Stimulated activated CD8-positive, alpha-beta memory T cell treated with anti-CD3 and anti-CD28 coated beads, Interleukin-4, amount 100 ng/mL, for 4 hours (primary cell): ENCODE results near the gene ITGA3.
"Not testable (repeated sequence)": the region's sequence is repeated elsewhere in the genome, so short reads cannot be mapped to it uniquely, and the experiment has no call there.

Experiments used
- DNase-seq, 2 donors: peaks; one replicate each; pipeline ENCODE4 v3.0.0-alpha.2; 2020; ENCODE audit warnings: low read depth in 2 of 2, low spot score in 1 of 2

ITGA3 gene

GRCh38 chr17:50034498-50035364 is 21.2 kb upstream of the ITGA3 start:
- DNase-seq, result no peak

GRCh38 chr17:50035421-50035879 is 20.5 kb upstream of the ITGA3 start:
- no peak for DNase-seq

- no peak for DNase-seq
Observed at GRCh38 chr17:50035945-50036344, 20.0 kb upstream of the ITGA3 start.

GRCh38 chr17:50036455-50037261 is 19.3 kb upstream of the ITGA3 start:
- DNase-seq, result no peak

- no peak for DNase-seq
Observed at GRCh38 chr17:50037321-50038107, 18.4 kb upstream of the ITGA3 start.

GRCh38 chr17:50039058-50039457 is 16.9 kb upstream of the ITGA3 start:
- no peak for DNase-seq

- DNase-seq, result not testable (repeated sequence)
Observed at GRCh38 chr17:50040496-50040895, 15.4 kb upstream of the ITGA3 start.

GRCh38 chr17:50042211-50042610 is 13.7 kb upstream of the ITGA3 start:
- DNase-seq, result no peak

- no peak for DNase-seq
Observed at GRCh38 chr17:50043290-50044148, 12.4 kb upstream of the ITGA3 start.

- DNase-seq, result no peak
Observed at GRCh38 chr17:50044483-50044882, 11.4 kb upstream of the ITGA3 start.

- DNase-seq, result no peak
Observed at GRCh38 chr17:50045154-50045553, 10.8 kb upstream of the ITGA3 start.

- DNase-seq, result no peak
Observed at GRCh38 chr17:50046179-50046578, 9.7 kb upstream of the ITGA3 start.

- no peak for DNase-seq
Observed at GRCh38 chr17:50046667-50047066, 9.2 kb upstream of the ITGA3 start.

- no peak for DNase-seq
Observed at GRCh38 chr17:50047083-50047482, 8.8 kb upstream of the ITGA3 start.

GRCh38 chr17:50047488-50048126 is 8.3 kb upstream of the ITGA3 start:
- no peak for DNase-seq

GRCh38 chr17:50048146-50048720 is 7.7 kb upstream of the ITGA3 start:
- no peak for DNase-seq

- DNase-seq, result no peak
Observed at GRCh38 chr17:50048988-50049387, 6.9 kb upstream of the ITGA3 start.

- no peak for DNase-seq
Observed at GRCh38 chr17:50049636-50050035, 6.3 kb upstream of the ITGA3 start.

GRCh38 chr17:50050431-50051032 is 5.4 kb upstream of the ITGA3 start:
- no peak for DNase-seq
